HCT116 (cell line): ENCODE measurements around the gene USP30.

Experiments used
- POLR2A ChIP-seq: IDR thresholded peaks from 2 replicates; pipeline ENCODE4 v1.7.0; 2011; ENCODE audit warnings: borderline replicate concordance; ENCODE audit not compliant: insufficient read depth, insufficient read length; ENCODE audit errors: extremely low read depth
- TF ChIP-seq, protein P1 (sequence below), 3 experiments: fragments of 200-600 bp in 1 of 3; sonication (generic) in 1 of 3; IDR thresholded peaks in 2 of 3; conservative IDR thresholded peaks in 1 of 3; 2 replicates each; pipeline ENCODE4 v1.5.1; 2012 to 2017; ENCODE audit warnings: low read depth in 2 of 3, low read length in 2 of 3, antibody characterized with exemption in 1 of 3, borderline replicate concordance in 1 of 3, control low read depth in 1 of 3, mild to moderate bottlenecking in 1 of 3, mixed read lengths in 1 of 3, mixed run types in 1 of 3, moderate library complexity in 1 of 3; ENCODE audit not compliant: insufficient read depth in 1 of 3

- TF ChIP-seq, protein P1, sequence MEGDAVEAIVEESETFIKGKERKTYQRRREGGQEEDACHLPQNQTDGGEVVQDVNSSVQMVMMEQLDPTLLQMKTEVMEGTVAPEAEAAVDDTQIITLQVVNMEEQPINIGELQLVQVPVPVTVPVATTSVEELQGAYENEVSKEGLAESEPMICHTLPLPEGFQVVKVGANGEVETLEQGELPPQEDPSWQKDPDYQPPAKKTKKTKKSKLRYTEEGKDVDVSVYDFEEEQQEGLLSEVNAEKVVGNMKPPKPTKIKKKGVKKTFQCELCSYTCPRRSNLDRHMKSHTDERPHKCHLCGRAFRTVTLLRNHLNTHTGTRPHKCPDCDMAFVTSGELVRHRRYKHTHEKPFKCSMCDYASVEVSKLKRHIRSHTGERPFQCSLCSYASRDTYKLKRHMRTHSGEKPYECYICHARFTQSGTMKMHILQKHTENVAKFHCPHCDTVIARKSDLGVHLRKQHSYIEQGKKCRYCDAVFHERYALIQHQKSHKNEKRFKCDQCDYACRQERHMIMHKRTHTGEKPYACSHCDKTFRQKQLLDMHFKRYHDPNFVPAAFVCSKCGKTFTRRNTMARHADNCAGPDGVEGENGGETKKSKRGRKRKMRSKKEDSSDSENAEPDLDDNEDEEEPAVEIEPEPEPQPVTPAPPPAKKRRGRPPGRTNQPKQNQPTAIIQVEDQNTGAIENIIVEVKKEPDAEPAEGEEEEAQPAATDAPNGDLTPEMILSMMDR (IDR thresholded peaks at IDR 0.05 in 2 of 3, conservative IDR thresholded peaks at IDR 0.05 in 1 of 3; ENCODE audit: borderline replicate concordance in 1 of 3, insufficient read depth in 1 of 3, low read depth in 2 of 3, low read length in 2 of 3), result no peak
- TF ChIP-seq POLR2A, result no peak
These were observed 45.8 kb downstream of the USP30 start for GRCh38 chr12:109098183-109098604.
